Transverse colon (tissue), 4 donors: ENCODE measurements around the gene MREG.

ENCODE experiments used
- POLR2A ChIP-seq: fragments of 450-650 bp; IDR thresholded peaks from one replicate; pipeline ENCODE4 v1.6.1; 2016; ENCODE audit warnings: antibody characterized with exemption, mild to moderate bottlenecking, moderate library complexity
- POLR2AphosphoS5 ChIP-seq, 3 donors: sonication (generic); formaldehyde crosslinking; IDR thresholded peaks; one replicate each; pipeline ENCODE4 v1.6.1; 2016; ENCODE audit warnings: antibody characterized with exemption in 3 of 3
- TF ChIP-seq, protein P1 (sequence below), 5 experiments: fragments of 200-600 bp in 3 of 5; fragments of 450-650 bp in 2 of 5; sonication (generic) in 3 of 5; IDR thresholded peaks; 1 replicate in 2 of 5; 2 replicates in 3 of 5; pipeline ENCODE4 v1.5.1; 2016 to 2017; ENCODE audit warnings: antibody characterized with exemption in 5 of 5, inconsistent platforms in 3 of 5, mild to moderate bottlenecking in 2 of 5, moderate library complexity in 1 of 5

DNA sequence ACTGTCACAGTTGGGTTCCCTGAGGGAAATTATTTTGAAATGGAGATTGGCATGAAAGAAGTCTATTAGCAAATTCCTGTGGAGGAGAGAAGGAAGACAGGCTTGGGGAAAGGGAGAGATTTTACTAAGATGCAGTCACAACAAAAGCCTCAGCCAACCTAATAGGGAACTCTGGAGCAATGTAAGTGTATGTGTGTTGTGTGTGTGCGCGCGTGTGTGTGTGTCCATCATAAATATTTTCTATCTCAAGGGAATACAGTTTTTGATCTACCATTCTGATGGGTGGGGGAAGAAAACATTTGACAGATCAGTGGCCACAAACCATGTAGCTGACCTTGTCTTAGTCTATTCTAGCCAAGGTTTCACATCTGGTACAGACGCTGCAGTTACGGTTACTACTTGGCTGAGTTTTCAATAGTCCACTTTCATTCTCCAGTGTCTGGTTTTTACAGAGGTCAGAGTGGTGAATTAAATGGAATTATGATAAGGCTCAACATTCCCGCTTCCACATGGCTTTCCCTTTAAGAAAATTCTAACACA lies 72.6 kb downstream of the MREG start:
- TF ChIP-seq POLR2AphosphoS5 (IDR thresholded peaks at IDR 0.05) = no peak
- TF ChIP-seq, protein P1, sequence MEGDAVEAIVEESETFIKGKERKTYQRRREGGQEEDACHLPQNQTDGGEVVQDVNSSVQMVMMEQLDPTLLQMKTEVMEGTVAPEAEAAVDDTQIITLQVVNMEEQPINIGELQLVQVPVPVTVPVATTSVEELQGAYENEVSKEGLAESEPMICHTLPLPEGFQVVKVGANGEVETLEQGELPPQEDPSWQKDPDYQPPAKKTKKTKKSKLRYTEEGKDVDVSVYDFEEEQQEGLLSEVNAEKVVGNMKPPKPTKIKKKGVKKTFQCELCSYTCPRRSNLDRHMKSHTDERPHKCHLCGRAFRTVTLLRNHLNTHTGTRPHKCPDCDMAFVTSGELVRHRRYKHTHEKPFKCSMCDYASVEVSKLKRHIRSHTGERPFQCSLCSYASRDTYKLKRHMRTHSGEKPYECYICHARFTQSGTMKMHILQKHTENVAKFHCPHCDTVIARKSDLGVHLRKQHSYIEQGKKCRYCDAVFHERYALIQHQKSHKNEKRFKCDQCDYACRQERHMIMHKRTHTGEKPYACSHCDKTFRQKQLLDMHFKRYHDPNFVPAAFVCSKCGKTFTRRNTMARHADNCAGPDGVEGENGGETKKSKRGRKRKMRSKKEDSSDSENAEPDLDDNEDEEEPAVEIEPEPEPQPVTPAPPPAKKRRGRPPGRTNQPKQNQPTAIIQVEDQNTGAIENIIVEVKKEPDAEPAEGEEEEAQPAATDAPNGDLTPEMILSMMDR (IDR thresholded peaks at IDR 0.05) = no peak
- TF ChIP-seq POLR2A = no peak
